Measurements from ENCODE around the gene TTC27. TPM values are rescaled to one million over a fixed set of nuclear protein-coding genes. Genes with fewer than 3 reads are reported as not detected.
"Not testable (repeated sequence)": the region's sequence is repeated elsewhere in the genome, so short reads cannot be mapped to it uniquely, and the experiment has no call there.

TTC27 gene
- 12.8 and 16.2 TPM in 2 replicates for total RNA-seq

DNA sequence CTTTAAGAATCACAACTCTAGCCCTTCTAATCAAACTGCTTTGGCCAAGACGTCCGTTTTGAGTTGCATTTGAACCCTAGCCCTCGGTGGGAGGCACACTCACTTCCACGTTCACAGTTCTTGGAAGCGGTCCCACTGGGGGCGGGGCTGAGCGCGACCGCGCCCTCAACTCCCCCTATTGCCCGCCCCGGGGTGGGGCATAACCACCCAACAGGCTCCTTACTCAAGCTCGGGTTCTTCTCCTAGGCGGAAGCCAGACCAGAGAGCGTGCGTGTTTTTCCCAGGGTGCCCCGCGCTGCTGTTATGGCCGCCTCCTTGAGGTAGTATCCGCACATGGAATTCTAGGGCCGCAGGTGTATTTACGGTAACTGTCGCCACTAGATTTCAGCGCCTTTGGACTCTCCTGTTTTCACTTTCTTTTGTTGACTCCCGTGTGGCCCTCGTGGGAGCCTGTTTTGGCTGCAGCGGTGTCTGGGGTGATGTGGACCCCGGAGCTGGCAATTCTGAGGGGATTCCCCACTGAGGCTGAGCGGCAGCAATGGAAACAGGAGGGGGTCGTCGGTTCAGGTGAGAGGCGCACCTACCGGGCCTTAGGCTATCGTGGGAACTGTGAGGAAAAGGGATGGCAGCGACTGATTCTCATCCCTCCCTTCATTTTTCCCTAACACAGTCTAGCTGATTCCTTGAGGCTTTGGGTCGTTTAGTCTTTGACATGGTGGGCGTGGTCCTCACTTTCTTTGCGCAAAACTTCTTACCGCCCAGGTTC, at the start of gene TTC27:
TTC27 (plus strand) TSS at position 237 of the 766 bp plus-strand sequence; CDS start at position 480, 243 bp downstream.
- DNase-seq (ENCODE audit: extremely low read depth, low read depth, low spot score): peak; percentile 67

DNA sequence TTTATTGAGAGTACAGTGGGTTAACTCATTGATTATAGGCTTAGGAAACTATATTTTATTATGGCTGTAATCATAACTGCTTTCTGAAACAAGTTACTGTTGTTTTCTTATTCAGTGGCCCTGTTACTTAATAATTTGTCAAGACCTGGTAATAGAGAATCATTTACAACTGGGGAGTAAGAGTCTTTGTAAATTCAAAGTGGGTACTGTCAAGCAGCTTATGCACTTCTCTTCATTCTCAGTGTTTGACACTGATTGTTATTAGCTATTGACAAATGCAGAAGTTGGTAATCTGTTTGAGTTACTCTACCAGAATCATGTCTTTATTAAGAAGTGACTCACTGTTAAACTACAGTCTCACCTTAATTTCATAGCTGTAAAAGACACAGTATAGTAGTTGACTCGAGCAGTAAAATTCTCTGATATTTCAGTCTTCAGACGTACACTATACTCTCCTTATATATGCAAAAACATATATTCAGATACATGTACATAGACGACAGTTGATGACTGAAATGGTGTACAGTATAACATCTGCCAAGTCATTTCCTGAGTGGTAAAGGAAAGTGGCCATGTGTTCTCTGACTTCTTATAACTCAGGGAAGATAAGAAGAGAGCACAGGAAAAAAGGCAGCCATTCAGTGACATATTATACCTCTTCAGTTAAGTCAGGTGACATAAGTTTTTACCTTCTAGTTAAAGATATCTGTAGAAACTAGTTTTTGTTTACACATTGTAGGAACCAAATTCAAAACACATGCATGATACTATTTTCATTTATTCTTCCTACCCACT, 36.0 kb upstream of the TTC27 start:
- DNase-seq (ENCODE audit: extremely low read depth, low read depth, low spot score): peak; percentile 44

GRCh38 chr2:32594573-32594972, 33.3 kb upstream of the TTC27 start:
- DNase-seq (ENCODE audit: extremely low read depth, low read depth, low spot score): no peak

DNA sequence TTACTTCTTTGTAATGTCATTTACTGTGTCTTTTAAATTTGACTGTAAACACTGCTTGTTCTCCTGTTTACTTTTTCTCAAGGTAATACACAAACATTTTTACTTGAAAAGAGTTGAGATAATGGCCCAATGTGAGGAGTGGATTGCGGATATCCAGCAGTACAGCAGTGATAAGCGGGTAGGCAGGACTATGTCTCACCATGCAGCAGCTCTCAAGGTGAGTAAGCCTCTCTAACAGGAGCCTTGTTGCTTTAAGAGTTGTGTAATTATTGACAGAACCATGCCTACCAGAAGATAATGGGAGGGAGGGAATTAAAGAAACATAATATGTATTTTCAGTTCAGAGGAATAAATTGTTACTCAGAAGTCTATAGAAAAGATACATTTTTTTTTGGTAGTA, 16.5 kb upstream of the TTC27 start:
- no peak for DNase-seq (ENCODE audit: extremely low read depth, low read depth, low spot score)

GRCh38 chr2:32611771-32612170, 16.1 kb upstream of the TTC27 start:
- no peak for DNase-seq (ENCODE audit: extremely low read depth, low read depth, low spot score)

- DNase-seq (ENCODE audit: extremely low read depth, low read depth, low spot score): no peak
Observed at GRCh38 chr2:32614084-32614483, 13.8 kb upstream of the TTC27 start.

- DNase-seq (ENCODE audit: extremely low read depth, low read depth, low spot score): no peak
Observed at GRCh38 chr2:32617599-32618189, 10.2 kb upstream of the TTC27 start.

DNA sequence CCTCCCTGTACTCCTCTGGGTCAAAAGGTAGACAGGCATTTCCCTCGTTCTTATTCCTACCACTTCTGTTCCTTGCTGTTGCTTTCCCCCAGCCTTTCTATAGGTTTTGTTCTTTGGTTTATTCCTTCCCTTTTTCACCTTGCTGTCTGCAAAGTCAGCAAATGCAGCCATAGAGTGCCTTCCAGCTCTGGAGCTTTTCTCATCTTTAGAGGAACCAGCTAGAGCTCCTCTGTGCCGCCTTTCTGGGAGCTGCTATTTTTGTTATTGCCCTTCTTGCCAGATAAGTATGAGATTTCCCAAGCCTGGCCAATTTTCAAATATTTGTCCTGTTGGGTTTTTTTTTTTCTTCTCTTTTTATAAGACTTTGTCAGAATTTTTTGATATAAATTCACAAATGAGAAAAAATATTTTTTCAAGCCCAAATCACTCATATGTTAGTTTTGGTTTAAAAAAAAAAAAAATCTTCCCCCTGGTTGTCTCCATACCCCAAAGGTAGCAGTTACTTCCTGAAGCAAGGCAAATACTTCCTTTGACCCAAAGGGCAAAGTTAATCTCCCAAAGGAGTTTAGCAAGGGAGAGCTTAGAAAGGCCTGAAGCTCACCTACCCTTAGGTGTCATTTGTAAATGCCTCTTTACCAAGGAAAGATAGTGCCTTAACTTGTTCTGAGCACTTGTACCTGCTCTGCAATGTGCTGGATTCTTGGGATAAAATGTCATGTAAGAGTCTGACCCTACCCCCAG, 5.1 kb upstream of the TTC27 start:
- no peak for DNase-seq (ENCODE audit: extremely low read depth, low read depth, low spot score)

- DNase-seq (ENCODE audit: extremely low read depth, low read depth, low spot score): no peak
Observed at GRCh38 chr2:32623311-32623706, 4.5 kb upstream of the TTC27 start.

DNA sequence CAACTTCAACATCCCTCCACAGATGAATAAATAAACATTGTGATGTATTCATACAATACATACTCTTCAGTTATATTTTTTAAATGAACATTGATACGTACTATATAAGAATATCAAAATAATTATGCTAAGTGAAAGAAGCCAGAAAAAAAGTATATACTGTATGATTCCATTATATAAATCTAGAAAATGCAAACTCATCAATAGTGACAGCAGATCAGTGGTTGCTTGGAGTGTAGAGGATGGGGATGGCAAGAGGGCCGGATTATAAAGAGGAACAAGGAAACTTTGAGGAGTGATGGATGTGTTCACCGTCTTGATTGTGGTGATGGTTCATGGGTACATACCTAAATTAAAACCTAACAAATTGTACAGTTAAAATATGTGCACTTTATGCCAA, 3.0 kb upstream of the TTC27 start:
- DNase-seq (ENCODE audit: extremely low read depth, low read depth, low spot score): no peak

DNA sequence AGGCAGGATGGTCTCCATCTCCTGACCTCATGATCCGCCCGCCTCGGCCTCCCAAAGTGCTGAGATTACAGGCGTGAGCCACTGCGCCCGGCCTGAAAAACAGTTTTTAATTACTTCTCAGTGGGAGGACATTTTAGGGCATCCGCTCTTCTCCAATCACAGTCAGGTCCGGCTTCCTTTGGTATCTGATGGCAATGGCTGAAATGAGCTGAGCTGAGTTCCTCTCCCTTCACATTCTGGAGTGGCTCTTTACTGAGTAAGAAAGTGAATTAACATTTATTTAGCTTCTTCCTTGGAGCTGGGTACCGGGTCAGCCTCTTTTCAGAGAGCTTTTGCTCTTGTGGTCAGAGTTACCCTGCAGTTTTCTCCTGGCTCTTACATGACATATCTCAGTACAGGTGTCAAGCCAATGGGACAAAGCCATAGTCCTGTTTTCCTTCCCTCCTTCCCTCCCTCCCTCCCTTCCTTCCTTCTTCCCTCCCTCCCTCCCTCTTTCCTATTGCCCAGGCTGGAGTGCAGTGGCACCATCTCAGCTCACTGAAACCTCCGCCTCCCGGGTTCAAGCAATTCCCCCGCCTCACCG, 1.1 kb upstream of the TTC27 start:
- no peak for DNase-seq (ENCODE audit: extremely low read depth, low read depth, low spot score)

GRCh38 chr2:32627441-32627813, 423 bp upstream of the TTC27 start:
- no peak for DNase-seq (ENCODE audit: extremely low read depth, low read depth, low spot score)

GRCh38 chr2:32632089-32632488, 4.2 kb downstream of the TTC27 start:
- DNase-seq (ENCODE audit: extremely low read depth, low read depth, low spot score): no peak

- DNase-seq (ENCODE audit: extremely low read depth, low read depth, low spot score): no peak
Observed at GRCh38 chr2:32633040-32633439, 5.2 kb downstream of the TTC27 start.

- not testable (repeated sequence) for DNase-seq (ENCODE audit: extremely low read depth, low read depth, low spot score)
Observed at GRCh38 chr2:32638548-32638947, 10.7 kb downstream of the TTC27 start.

DNA sequence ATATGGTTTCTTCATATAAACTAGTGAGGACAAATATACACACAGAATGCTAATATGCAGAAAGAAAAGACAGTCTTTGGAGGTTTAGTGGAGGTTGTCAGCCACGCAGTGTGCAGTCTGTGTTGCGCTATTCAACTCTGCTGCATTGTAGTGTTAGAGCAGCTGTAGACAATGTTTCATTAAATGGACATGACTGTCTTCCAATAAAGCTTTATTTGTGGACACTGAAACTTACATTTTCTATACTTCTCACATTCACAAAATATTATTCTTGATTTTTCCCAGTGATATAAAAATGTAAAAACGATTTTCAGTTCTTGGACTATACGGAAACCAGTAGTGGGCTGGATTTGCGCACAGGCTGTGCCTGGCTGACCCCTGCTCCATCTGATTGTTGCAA, 13.3 kb downstream of the TTC27 start:
- DNase-seq (ENCODE audit: extremely low read depth, low read depth, low spot score): no peak

GRCh38 chr2:32647180-32647651, 19.4 kb downstream of the TTC27 start:
- DNase-seq (ENCODE audit: extremely low read depth, low read depth, low spot score): no peak

DNA sequence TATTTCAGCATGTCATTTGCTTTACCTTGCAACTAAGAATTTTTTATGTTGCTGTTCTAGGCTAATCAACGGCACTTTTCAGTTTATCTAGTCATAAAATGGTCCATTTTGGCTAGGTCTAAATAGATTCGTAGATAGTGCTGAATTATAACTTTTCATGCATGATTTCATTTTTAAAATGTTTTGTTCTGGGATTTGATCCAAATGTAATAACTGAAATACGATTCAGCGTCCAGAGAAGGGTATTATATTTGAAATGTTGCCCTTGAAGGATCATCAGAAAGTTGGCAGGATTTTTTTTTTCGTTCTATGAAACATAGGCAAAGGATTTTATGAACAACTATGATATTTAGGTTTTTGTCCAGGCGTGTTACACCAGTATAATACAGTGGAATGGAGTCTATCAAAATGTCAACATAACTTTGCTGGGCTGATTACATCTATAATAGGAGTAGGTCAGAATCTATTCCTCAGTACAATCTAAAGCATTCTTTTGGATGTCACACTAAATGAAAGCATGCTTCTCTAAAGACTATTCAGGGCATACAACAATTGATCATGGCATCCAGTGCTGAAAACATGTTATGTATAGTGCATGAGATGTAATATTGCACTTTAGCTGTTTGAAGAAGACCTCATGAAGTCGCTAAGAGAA, 24.8 kb downstream of the TTC27 start:
- no peak for DNase-seq (ENCODE audit: extremely low read depth, low read depth, low spot score)

DNA sequence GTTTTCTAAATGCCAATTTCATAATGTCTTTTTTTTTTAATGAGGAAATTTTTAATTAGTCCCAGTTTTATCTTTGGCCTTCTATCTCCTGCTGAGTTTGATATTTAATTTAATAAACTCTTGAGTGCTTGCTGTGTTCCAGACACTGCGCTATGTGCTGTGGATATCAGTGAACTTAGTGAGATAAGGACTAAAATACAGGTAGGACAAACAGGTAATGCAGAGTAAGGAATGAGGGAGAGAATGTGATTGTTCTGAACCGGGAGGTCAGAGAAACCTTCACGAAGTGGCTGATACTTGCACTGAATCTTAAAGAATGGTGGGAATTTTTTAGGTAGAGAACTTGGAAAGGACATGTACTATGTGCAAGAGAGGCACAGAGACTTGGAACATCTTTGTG, 28.2 kb downstream of the TTC27 start:
- DNase-seq (ENCODE audit: extremely low read depth, low read depth, low spot score): no peak

- DNase-seq (ENCODE audit: extremely low read depth, low read depth, low spot score): no peak
Observed at GRCh38 chr2:32663864-32664263, 36.0 kb downstream of the TTC27 start.
